A549 treated with AZD2906 at 1 μM for 4 hours (cell line): ENCODE data around the gene SHOC2. TPM values are rescaled to one million over a fixed set of nuclear protein-coding genes. Genes with fewer than 3 reads are reported as not detected.

Experiments
- total RNA-seq: library from RNA; stranded (reverse); fragments of 200-300 nt; extraction: Qiagen RNA extraction; gene quantifications from 5 replicates; pipeline ENCODE4 v1.2.3, GENCODE V29; 2022

The SHOC2 gene
- total RNA-seq: 14.8 to 24.3 TPM (median 17.6 TPM) in 5 replicates

GRCh38 chr10:110919349-110919931 is at the start of gene SHOC2:
Gene SHOC2, plus strand, starts transcription at chr10:110919604. Its CDS starts 44,755 bp downstream, at chr10:110964359.

GRCh38 chr10:110871298-110872084 is 47.9 kb upstream of the SHOC2 start, which contains the start of gene PDCD4:
Gene PDCD4, plus strand, starts transcription at chr10:110871928. Its CDS starts 4,100 bp downstream, at chr10:110876028.

GRCh38 chr10:110918643-110919348 is 608 bp upstream of the SHOC2 start, which contains the start of gene BBIP1:
Gene BBIP1, minus strand, starts transcription at chr10:110919180. Its CDS starts 1,023 bp downstream, at chr10:110918157.

Other genes starting within 250 kb of the SHOC2 start
- gene PDCD4, start 47.7 kb upstream of the SHOC2 start, total RNA-seq: 25.1 to 32.2 TPM (median 30.2 TPM) in 5 replicates
- gene BBIP1, start 424 bp upstream of the SHOC2 start, total RNA-seq: 30.7 to 37.9 TPM (median 32.9 TPM) in 5 replicates
- gene ADRA2A, start 157.4 kb downstream of the SHOC2 start, total RNA-seq: 0.12 to 0.20 TPM (median 0.18 TPM) in 5 replicates